Psoas muscle (tissue), 8 donors: ENCODE results near the gene SLC15A4. TPM values are rescaled to one million over a fixed set of nuclear protein-coding genes. Genes with fewer than 3 reads are reported as not detected.
"Not testable (repeated sequence)": the region's sequence is repeated elsewhere in the genome, so short reads cannot be mapped to it uniquely, and the experiment has no call there.

Experiments
- ATAC-seq, 4 donors: fragments of 200-7000 bp; cut with Tn5 transposase; one replicate each; pipeline ENCODE4 v1.9.1; 2020; ENCODE audit warnings: moderate library complexity in 3 of 4, mild to moderate bottlenecking in 2 of 4
- DNase-seq, 2 donors: peaks; one replicate each; pipeline ENCODE4 v3.0.0-alpha.2; 2020
- H3K27ac ChIP-seq: fragments of 200-600 bp; one replicate; pipeline ENCODE4 v1.8.0; 2022
- H3K27me3 ChIP-seq, 3 donors: fragments of 200-600 bp in 1 of 3; one replicate each; pipeline versions ENCODE4 v1.6.1 to v1.8.0; 2013 to 2022; ENCODE audit warnings: low read length in 2 of 3, mild to moderate bottlenecking in 2 of 3, moderate library complexity in 1 of 3; ENCODE audit not compliant: insufficient read depth in 3 of 3
- H3K36me3 ChIP-seq, 2 donors: fragments of 200-600 bp in 1 of 2; one replicate each; pipeline versions ENCODE4 v1.6.1 to v1.8.0; 2013 to 2022; ENCODE audit warnings: low read depth in 1 of 2, mild to moderate bottlenecking in 1 of 2, moderate library complexity in 1 of 2; ENCODE audit not compliant: insufficient read depth in 1 of 2
- H3K4me1 ChIP-seq: fragments of 200-600 bp; one replicate; pipeline ENCODE4 v1.8.0; 2022
- H3K4me3 ChIP-seq: fragments of 200-600 bp; one replicate; pipeline ENCODE4 v1.8.0; 2022; ENCODE audit warnings: mild to moderate bottlenecking
- H3K9me3 ChIP-seq: fragments of 200-600 bp; one replicate; pipeline ENCODE4 v1.8.0; 2022
- WGBS, 3 donors: extraction: QIAGEN DNeasy Blood & Tissue Kit; methylation state at CpG; one replicate each; pipeline versions ENCODE4 v1.1.6 to v1.1.7; 2013; 5-methylcytosine and 5-hydroxymethylcytosine counted together
- intact Hi-C, 2 donors: fragments of 100-400 bp; cut with DNase I; formaldehyde crosslinking; loops; one replicate each; pipeline versions ENCODE4 v1.11.0 to v1.14.2; 2022
- polyA plus RNA-seq, 3 donors: library from polyadenylated mRNA; stranded (reverse); fragments of 200-250 nt; gene quantifications; one replicate each; pipeline ENCODE4 v1.2.3, GENCODE V29; 2013
- total RNA-seq, 4 donors: library from RNA; stranded (reverse); fragmentation: NEBNext Ultra II Directional in 2 of 4; extraction: Animal tissue kit (Norgen Biotek cat#: 25700) in 2 of 4; gene quantifications; one replicate each; pipeline versions ENCODE4 v1.2.1 to v1.2.4, GENCODE V29; 2021 to 2023
- TF ChIP-seq, protein P1 (sequence below): fragments of 200-600 bp; IDR thresholded peaks from one replicate; pipeline ENCODE4 v1.8.0; 2022; ENCODE audit warnings: antibody characterized with exemption
- donor health status: healthy with polysubstance abuse.
- donor health status: DM: no; HTN: no; CAD: no; lungs with moderate emphysema.
- donor health status: Bipolar disorder and iron deficiency.
- donor health status: healthy.
- donor health status: DM: yes; HTN: yes; CAD: no.
- donor health status: DM: no; HTN: no; CAD: no.
- donor health status: DM: no; HTN: no; CAD: no.
- donor health status: DM: yes; HTN: yes; CAD: no.

The SLC15A4 gene
- total and polyA plus RNA-seq, 7 donors, result 21.9 to 54.0 (median 30.2) TPM

DNA sequence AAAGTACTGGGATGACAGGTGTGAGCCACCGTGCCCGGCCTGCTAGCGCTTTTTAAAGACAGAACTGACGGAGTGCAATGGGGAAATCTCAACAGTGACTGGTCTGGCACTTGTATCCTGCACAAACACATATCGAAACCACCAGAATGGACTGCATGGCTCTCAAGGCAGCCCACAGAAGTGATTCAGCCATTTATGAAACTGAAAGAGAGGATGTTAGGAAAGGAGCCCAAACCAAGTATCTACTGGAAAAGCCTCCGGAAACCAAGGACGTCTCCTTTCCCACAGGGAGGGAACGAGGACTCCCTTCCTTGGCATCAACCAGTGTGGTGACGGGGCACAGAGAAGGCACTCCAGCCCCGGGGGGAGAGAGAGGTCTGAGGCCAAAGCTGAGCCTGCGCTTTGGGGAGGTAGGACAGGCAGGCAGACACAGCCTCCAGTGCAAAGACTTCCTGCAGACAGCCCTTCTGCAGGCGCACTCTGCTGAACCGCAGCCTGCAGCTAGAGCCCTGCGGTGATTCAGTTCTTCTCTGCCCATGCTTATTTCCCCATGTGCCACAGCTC is 16.5 kb downstream of the SLC15A4 start:
- TF ChIP-seq, protein P1, sequence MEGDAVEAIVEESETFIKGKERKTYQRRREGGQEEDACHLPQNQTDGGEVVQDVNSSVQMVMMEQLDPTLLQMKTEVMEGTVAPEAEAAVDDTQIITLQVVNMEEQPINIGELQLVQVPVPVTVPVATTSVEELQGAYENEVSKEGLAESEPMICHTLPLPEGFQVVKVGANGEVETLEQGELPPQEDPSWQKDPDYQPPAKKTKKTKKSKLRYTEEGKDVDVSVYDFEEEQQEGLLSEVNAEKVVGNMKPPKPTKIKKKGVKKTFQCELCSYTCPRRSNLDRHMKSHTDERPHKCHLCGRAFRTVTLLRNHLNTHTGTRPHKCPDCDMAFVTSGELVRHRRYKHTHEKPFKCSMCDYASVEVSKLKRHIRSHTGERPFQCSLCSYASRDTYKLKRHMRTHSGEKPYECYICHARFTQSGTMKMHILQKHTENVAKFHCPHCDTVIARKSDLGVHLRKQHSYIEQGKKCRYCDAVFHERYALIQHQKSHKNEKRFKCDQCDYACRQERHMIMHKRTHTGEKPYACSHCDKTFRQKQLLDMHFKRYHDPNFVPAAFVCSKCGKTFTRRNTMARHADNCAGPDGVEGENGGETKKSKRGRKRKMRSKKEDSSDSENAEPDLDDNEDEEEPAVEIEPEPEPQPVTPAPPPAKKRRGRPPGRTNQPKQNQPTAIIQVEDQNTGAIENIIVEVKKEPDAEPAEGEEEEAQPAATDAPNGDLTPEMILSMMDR, result no peak
- intact Hi-C loops, result no loop called here
- no peak overlapping the region for H3K4me3 ChIP-seq
- H3K9me3 ChIP-seq, result no peaks in the 10 kb centered on the region
- H3K27ac ChIP-seq, result peak overlapping the region; percentile 95
- WGBS, 3 donors, result 81 to 92% (median 81%) methylated on average over 14 of the region's 14 CpGs
- peaks cover 53% of the 10 kb centered on the region for H3K4me1 ChIP-seq
- peaks cover 0 to 38% of the 10 kb centered on the region in 2 donors for H3K36me3 ChIP-seq
- DNase-seq (no peak), ATAC-seq (no peak)
- H3K27me3 ChIP-seq, result no peaks in the 10 kb centered on the region

DNA sequence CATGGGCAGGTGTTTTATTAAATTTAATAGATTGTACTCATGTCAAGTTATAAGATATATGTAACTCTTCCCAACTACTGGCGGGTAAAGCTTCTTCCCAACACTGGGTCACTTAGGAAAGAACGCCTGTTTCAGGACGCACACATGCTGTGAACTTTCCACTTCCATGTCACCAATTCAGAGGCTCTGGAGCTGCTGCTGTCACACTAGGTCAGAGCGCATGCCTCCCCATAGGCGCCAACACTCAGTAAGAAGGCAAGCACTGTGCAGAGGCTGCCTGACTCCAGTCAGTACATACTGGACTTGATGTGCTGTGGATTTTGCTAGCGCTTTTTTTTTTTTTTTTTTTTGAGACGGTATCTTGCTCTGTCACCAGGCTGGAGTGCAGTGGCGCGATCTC is 17.2 kb downstream of the SLC15A4 start:
- Histone ChIP-seq H3K9me3 (no peaks in the 10 kb centered on the region), H3K4me3 (no peak overlapping the region), H3K36me3 (peaks cover 0 to 38% of the 10 kb centered on the region in 2 donors), H3K27ac (peak overlapping the region; percentile 95), H3K4me1 (peaks cover 50% of the 10 kb centered on the region), H3K27me3 (no peaks in the 10 kb centered on the region)
- intact Hi-C loops, result no loop called here
- TF ChIP-seq, protein P1, result no peak
- ATAC-seq (no peak), DNase-seq (peak in 1 of 2 donors; percentile 15)
- whole genome bisulfite sequencing, 3 donors, result 87 to 90% (median 87%) methylated on average over 7 to 9 of the region's 9 CpGs

- H3K4me3 ChIP-seq, ATAC-seq, H3K9me3 ChIP-seq, intact Hi-C loops, H3K27me3 ChIP-seq: not testable (repeated sequence)
- peaks cover 47% of the 10 kb centered on the region for H3K4me1 ChIP-seq
- H3K27ac ChIP-seq, result peak overlapping the region; percentile 95
- peaks cover 0 to 50% of the 10 kb centered on the region in 2 donors for H3K36me3 ChIP-seq
- peak in 1 of 2 donors; percentile 13 for DNase-seq
- WGBS, 3 donors, result 33 to 65% (median 36%) methylated on average over 5 of the region's 5 CpGs
Measured at GRCh38 chr12:128805406-128805805, 18.4 kb downstream of the SLC15A4 start.

DNA sequence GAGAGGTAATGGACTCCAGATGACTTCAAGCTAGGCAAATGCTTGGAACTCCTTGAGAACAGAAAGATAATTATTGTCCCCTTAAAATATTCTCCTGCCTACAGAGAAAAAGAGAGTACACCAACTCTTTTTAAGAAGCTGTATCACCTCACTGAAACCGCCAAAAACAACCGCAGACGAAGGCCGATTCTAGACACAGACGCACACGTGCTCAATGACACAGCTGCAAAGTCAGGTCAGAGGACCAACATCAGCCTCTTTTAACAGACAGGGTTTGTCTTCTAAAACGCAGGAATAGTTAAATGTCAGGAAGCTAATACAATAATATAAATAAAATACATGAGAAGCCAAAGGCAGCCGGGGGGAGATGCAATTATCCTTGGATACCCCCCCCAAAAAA is 19.0 kb downstream of the SLC15A4 start:
- H3K27me3 ChIP-seq, result no peaks in the 10 kb centered on the region
- TF ChIP-seq, protein P1, result no peak
- intact Hi-C loops, result no loop called here
- no peaks in the 10 kb centered on the region for H3K9me3 ChIP-seq
- ATAC-seq, result no peak
- H3K4me3 ChIP-seq, result no peak overlapping the region
- WGBS, 3 donors, result 91 to 95% (median 91%) methylated on average over 8 of the region's 8 CpGs
- H3K27ac ChIP-seq, result peak overlapping the region; percentile 95
- peaks cover 45% of the 10 kb centered on the region for H3K4me1 ChIP-seq
- H3K36me3 ChIP-seq, result peaks cover 0 to 56% of the 10 kb centered on the region in 2 donors
- no peak for DNase-seq

GRCh38 chr12:128803788-128804187 is 20.0 kb downstream of the SLC15A4 start:
- TF ChIP-seq, protein P1, result no peak
- intact Hi-C loops, result no loop called here
- WGBS, 3 donors, result 47 to 68% (median 48%) methylated on average over 9 of the region's 9 CpGs
- peaks cover 45% of the 10 kb centered on the region for H3K4me1 ChIP-seq
- no peak overlapping the region for H3K4me3 ChIP-seq
- H3K9me3 ChIP-seq, result no peaks in the 10 kb centered on the region
- H3K27me3 ChIP-seq, result no peaks in the 10 kb centered on the region
- DNase-seq (peak in 1 of 2 donors; percentile 85), ATAC-seq (peak; percentile 71 to 80 (median 78))
- H3K36me3 ChIP-seq, result peaks cover 1 to 61% of the 10 kb centered on the region in 2 donors
- H3K27ac ChIP-seq, result peak overlapping the region; percentile 95
